GM19455 (cell line): ENCODE data around the gene TBC1D16.

Source experiments
- ATAC-seq: cut with Tn5 transposase; IDR thresholded peaks from one replicate; pipeline ENCODE4 v1.9.1; 2021; ENCODE audit not compliant: unreplicated experiment

TBC1D16 gene, protein sequence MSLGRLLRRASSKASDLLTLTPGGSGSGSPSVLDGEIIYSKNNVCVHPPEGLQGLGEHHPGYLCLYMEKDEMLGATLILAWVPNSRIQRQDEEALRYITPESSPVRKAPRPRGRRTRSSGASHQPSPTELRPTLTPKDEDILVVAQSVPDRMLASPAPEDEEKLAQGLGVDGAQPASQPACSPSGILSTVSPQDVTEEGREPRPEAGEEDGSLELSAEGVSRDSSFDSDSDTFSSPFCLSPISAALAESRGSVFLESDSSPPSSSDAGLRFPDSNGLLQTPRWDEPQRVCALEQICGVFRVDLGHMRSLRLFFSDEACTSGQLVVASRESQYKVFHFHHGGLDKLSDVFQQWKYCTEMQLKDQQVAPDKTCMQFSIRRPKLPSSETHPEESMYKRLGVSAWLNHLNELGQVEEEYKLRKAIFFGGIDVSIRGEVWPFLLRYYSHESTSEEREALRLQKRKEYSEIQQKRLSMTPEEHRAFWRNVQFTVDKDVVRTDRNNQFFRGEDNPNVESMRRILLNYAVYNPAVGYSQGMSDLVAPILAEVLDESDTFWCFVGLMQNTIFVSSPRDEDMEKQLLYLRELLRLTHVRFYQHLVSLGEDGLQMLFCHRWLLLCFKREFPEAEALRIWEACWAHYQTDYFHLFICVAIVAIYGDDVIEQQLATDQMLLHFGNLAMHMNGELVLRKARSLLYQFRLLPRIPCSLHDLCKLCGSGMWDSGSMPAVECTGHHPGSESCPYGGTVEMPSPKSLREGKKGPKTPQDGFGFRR

DNA sequence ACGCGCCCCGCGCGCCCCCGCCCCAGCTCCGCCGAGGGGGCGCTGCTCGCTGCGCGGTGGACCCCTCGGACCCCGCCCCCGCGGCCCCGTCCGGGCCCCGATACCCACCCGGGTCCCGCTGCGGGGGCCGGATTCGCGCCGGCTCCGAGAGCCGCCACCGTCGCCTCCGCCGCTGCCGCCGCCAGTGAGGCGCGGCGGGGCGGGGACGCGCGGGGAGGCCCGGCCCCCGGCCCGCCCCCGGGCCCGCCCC, at the start of gene TBC1D16:
Gene TBC1D16 (minus strand): TSS at position 186 of the 250 bp plus-strand sequence. CDS start 22,325 bp downstream, outside the sequence.
- peak; percentile 21 for ATAC-seq

DNA sequence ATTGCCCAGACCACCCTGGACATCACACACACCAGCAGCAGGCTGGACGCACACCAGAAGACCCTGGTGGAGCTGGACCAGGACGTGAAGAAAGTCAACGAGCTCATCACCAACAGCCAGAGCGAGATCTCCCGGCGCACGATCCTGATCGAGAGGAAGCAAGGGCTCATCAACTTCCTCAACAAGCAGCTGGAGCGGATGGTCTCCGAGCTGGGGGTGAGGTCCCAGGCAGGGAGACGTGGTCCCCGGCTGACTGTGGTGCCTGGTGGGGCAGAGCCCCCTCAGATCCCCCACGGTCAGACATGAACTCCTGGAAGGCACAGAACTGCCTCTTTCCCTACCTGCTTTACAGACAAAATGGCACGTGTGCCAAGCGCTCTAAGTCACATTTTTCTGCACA, 49.1 kb upstream of the TBC1D16 start:
- no peak for ATAC-seq

DNA sequence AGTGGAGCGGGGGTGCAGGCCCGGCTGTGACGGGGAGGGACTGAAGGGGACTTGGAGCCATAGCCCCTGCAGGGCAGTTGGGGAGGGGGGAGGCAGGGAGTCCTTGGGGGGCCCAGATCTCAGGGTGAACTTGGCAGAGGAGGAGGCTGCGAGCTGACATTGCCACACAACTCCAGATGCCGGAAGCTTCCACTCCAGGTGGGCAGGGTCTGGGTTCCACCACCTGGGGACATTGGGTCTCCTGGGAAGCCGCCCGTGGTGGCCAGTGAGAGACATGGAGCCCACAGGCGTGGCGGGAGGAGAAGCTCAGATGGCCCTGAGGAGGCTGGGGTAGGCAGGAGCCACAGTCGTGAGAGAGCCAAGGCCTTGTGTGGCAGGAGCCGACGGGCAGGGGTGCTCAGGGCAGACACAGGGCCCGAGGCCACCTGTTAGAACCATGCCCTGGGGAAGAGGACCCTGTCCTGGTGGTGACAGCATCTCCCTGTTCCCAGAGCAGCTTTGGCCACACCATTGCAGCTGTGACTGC, 47.5 kb upstream of the TBC1D16 start:
- no peak for ATAC-seq

DNA sequence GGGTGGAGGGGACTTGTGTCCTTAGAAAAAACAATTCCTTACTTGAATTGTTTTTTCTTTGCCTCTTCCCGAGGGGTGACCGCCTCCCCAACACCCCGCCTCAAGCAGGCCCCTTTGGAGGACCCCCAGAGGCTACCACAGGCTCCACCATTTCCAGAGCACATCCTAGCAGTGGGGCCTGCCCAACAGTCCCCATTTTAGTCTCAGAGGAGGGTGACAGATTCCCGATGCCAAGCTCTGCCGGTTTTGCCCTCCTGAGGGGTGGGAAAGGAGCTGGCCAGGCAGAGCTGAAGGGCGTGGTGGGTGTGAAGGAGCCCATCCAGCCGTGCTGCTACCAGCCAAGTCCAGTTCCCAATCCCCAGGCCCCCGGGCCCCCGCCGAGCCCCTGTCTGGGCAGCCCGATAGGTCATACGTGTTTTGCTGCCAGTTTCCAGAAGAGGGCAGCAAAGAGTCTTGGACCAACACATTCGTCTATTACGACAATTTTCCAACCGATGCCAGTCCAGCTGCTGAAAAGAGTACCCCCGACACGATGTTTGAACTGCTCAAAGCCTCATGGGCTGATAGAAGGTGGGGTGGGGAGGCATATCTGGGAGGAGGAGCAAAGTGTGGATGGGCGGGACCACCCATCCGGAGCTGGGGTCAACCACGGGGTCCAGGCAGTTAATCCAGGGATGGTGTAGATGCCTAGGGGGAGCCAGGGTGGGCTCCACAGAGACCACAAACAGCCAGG, 46.9 kb upstream of the TBC1D16 start:
- ATAC-seq, result no peak

DNA sequence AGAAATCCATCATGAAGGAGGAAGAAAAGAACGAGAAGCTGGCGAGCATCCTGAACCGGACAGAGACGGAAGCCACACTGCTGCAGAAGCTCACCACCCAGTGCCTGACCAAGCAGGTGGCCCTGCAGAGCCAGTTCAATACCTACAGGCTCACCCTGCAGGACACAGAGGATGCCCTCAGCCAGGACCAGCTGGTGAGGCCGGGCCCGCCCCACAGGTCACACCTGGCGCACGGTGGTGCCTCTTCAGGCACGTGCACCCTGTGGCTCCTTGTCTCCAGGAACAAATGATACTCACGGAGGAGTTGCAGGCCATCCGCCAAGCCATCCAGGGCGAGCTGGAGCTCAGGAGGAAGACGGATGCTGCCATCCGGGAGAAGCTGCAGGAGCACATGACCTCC, 45.9 kb upstream of the TBC1D16 start:
- no peak for ATAC-seq

DNA sequence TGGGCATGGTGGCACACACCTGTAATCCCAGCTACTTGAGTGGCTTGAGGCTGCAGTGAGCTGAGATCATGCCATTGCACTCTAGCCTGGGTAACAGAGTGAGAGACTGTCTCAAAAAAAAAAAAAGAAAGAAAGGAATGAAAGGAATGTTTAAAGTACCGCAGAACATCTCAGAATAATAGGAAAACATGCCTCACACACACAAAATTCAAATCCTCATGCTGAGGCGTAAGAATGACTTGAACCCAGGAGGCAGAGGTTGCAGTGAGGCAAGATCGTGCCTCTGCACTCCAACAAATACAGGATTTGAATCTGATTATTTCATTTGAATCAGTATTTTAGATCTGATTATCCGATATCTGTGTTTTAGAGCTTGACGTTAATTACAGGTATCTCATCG, 44.4 kb upstream of the TBC1D16 start:
- no peak for ATAC-seq

DNA sequence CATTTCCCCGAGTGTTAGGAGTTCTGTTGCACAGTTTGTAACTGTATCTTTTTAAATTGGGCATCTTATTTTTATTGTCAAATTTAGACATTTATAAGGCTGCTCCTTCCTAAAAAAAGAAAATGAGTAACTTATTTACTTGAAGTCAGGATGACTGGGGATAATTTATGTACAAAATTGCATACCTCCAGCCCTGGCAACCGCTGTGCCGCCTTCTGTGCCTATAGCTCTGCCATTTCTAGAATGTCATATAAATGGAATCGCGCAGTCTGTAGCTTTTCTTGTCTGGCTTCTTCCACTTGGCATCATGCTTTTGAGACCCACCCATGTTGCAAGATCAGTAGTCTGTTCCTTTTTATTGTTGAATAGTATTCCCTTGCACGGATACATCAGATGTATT, 36.7 kb upstream of the TBC1D16 start:
- no peak for ATAC-seq

DNA sequence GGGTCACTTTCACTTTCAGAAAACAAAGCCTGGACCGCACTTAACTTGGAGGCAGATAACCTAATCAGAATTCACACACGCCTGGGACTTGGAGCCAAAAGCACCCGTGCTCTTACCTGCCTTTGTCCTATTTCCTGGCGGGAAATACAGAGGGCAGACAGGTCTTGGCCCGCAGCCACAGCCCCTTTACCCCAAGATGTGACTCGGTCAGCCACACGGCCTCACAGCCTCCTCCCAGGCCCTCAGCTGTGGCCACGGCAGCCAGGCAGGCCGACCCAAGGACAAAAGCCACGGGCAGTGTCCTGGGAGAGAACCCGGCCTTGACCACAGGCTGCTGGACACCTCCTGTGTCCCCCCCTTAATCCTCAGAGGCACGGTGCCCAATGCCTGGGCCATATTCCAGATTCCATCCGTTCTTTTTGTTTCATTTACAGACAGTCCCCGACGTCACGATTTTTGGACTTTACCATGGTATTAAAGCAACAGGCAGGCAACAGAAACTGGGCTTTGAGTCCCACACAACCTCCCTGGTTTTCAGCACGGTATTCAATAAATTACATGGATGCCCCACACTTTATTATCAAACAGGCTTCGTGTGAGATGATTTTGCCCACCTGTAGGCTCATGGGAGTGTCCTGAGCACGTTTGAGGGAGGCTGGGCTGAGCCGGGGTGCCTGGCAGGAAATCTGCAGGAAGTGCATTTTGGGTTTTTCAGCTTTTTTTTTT, 35.6 kb upstream of the TBC1D16 start:
- no peak for ATAC-seq

DNA sequence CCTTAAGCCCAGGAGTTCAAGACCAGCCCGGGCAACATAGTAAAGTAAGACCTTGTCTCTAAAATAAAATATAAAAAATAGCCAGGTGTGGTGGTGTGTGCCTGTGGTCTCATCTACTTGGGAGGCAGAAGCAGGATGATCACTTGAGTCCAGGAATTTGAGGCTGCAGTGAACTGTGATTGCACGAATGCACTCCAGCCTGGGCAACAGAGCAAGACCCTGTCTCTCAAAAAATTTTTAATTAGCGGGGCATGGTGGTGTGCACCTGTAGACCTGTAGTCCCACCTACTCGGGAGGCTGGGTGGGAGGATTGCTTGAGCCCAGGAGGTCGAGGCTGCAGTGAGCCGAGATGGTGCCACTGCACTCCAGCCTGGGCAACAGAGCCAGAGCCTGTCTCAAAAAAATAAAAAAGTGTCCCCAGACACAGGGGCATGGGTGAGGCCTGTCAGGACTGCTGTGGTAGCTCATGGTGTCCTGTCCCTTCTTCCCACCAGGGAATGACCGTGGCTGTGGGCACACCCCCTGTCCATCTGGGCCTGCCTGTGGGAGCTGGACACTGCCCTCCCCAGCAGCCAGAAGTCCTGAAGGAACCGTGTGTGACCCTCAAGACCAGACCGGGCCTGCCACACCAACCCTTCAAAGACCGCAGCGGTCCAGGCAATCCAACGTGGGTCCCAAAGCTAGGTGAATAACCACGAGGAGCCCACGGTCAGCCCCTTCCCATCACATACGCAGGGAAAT, 34.9 kb upstream of the TBC1D16 start:
- no peak for ATAC-seq

DNA sequence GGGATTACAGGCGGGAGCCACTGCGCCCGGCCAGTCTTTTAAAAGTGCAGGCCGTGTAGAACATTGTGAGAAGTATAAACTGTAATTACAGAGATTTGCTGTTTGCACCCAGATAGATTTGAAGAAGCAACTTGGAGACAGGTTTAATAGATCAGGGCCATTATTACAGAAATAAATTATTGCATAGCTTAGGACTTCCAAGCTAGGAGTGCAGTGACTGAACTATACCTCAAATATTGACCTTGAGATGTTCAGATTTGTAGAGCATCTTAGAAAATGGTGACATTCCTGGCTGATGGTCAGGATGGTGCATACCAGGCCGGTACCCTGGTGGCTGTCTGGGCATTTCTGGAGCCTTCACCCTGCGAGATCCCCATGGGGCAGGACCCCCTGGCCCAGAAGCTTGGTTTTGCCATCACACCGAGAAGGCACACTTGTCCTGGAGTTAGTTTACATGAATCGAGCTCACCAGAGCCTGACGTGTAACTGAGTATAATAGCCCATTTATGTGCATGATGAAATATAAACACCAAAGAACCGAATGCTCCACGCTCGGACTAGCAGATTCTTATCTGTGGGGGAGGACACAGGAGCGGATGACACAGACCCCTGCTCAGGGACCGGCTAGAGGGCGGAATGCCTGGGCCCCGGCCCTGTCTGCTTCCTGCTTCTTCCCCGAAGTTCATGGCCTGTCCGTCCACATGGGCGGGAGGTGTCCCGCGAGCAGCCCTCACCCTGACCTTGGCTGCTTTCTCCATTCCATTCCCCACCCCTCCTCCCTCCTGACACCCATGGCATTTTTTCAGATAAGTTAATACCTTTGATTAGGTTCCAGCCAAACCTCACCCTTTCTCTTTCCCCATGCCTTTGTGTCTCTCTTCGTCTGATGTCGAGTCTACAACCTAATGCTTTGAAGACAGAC, 32.9 kb upstream of the TBC1D16 start:
- no peak for ATAC-seq

DNA sequence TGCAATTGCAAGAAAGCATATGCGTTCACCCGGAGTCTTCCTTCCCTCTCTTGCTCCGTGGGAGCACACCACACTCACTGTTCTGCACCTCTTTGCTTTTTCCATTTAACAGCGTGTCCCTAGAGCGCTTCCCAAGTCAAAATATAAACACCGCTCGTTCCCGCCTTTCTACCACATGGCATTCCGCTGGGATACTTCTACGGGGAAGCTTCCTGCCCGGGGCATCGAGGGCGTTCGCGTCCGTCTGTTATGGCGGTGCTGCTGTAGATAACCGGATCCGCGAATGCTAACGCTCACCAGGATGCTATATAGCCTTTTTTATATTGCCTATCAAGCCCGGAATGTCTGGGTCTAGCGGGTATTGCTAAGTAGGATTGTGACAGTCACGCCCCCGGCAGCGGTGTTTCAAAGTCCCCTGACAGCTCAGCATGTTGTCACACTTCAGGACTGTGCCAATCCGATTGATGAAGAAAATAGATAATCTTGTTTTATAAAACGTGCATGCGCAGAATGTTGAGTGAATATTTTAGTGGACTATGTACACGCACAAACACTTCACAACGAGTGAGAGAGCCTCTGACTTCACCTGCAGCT, 31.8 kb upstream of the TBC1D16 start:
- no peak for ATAC-seq

DNA sequence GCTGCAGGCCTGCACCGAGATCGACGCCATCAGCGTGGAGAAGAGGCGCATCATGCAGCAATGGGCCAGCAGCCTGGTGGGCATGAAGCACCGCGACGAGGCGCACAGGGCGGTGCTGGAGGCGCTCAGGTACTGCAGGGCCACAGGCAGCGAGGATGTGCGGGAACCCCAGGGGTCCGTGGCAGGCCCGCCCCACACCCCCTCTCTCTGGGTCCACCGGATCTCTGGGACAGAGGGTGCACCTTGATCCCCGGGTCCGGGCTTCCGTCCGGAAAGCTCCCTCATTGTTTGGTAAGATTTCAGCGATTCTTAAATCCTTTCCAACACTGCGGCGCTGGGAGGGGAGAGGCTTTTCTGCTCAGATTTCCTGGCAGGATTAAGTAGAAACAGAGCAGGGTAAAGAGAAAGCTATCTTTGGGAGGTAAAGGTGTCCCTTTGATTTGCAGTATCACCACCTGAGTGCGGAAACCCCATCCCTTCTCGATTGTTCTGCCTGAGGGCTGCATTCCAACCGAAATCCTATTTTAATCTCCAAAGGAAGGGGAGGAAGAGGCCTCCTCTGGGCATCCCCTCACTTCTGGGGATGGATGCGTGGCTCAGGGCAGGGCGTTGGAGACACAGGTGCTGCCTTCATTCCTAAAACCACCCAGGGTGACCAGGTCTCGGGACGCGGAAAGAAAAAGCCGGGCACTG, 30.0 kb upstream of the TBC1D16 start:
- no peak for ATAC-seq

DNA sequence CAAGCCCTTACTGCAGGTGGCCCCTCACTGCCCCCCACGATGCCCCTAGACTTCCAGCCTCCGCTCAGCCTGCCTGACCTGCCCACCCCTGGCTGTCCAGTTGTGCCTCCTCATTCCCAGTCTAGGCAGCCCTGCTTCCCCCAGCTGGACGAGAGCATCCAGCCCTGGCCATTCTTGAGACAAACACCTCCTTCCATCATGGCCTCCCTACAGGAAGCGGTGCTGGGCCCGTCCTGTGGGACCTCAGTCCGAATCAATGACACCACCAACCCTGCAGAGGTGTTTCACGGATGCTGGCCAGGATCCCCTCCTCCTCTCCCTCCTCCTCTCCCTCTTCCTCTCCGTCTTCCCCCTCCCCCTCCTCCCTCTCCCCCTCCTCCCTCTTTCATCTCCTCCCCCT, 29.0 kb upstream of the TBC1D16 start:
- no peak for ATAC-seq

DNA sequence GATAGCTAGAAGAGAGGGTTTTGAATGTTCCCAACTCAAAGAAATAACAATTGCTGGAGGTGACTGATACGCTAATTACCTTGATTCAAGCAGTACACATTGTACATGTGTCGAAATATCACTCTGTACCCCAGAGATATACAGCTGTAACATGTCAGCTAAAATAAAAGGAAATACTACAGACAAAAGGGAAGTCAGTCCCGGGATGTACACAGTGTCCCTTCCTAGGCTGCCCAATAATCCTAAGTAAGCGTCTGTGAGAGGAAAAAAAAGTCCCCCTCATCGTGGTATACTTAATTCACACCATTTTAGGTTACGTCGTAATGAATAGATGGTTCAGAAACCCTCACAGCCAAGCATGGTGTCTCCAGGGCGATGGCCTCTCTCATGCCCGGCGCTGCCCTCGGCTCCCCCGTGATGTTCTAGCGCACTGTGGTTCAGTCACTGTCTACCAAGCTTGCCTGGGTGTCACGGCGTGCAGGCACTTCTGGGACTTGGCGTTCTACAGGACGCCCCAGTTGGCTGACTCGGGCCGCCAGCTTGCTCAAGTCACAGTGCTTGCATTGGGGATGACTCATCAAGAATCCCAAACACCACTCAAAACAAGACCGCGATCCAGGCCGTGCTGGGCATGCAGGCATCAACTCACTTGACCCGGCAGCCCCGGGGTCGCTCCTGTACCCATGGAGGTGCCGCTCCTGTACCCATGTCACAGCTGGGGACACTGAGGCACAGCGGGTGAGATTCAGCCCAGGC, 28.3 kb upstream of the TBC1D16 start:
- no peak for ATAC-seq

DNA sequence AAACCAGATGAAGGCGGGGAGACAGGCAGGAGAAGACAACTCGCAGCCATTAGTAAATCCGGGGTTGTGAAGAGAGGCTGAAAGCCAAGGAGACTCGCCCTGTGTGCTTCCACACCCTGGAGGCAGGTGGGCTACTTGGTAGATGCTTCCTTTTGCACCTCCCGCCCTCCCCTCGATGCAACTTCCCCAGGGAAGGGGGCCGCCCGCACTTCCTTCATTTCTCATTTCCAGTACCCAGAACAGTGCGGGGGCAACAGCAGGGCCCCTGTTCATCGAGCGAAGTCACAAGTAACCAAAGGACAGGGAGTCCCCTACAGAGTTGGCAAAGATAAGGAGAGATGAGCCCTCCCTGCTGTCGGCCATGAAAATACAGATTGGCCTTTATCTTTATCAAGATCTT, 25.7 kb upstream of the TBC1D16 start:
- ATAC-seq, result no peak

DNA sequence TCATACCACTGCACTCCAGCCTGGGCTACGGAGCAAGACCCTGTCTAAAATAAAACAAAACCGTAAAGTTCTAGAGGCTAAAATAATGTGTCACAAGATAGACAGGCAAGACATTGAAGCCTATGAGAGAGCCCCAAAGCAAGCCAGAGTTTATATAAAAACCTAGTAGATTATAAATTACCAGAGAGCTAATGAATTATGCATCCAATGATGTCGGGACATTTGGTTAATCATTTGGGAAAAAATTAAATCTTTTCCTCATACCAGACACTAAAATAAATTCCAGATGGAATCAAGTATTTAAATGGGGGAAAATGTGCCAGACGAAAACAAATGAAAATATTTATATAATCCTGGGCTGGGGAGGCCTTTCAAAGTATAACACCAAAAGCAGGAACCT, 25.0 kb upstream of the TBC1D16 start:
- no peak for ATAC-seq

DNA sequence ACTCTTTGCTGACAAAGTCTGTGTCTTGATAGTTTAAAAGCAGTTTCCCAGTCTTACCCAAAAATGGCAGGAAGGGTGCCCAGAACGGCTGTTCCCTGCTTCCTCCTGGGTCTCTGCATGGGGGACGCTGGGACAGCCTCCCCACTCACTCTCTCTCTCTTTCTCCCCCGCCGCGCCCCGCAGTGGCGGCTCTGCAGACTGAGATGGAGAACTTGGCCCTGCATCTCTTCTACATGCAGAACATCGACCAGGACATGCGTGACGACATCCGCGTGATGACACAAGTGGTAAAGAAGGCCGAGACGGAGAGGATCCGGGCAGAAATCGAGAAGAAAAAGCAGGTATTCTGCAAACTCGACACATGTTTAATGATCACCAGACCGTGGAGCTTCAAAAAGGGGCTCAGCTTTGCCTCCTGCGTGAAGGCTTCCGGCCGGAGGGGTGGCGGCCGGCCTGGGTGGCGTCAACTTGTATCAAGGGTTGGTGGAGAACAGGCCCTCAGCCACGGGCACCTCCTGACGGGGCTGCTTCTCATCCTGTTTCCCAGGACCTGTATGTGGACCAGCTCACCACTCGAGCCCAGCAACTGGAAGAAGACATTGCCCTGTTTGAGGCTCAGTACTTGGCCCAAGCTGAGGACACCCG, 22.8 kb upstream of the TBC1D16 start:
- no peak for ATAC-seq
